Measurements from ENCODE around the gene PARD3B. TPM values are rescaled to one million over a fixed set of nuclear protein-coding genes. Genes with fewer than 3 reads are reported as not detected.

Gene PARD3B
- total and polyA plus RNA-seq, 2 of the 8 experiments (the other 6 are each of a cell fraction or from before 2014, with no cell fraction given), result 1.2 to 5.7 TPM

DNA sequence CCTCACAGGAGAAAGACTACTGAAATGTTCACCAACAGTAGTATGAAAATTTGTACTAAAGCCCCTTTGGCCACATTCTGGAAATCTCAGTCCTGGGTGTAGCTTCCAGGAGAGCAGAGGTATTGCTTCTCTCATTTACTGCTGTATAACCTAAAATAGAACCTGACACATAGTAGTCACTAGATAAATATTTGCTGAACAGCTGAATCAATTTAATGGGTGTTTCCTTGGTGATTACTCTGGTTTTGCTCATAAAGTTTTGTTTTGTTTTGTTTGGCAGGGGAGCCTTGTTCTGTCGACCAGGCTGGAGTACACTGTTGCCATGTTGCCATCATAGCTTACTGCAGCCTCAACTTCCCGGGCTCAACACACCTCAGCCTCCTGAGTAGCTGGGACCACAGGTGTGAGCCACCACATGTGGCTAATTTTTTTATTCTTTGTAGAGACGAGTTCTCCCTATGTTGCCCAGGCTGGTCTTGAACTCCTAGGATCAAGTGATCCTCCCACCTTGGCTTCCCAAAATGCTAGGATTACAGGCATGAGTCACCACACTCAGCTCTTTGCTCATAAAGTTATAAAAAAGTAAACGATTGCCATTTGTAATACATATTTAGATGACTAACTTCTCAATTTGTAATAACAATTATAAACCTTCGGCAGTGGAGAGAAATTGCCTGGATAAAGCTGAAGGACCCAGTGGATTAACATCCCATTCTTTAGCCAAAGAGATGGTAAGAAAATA, 11.5 kb upstream of the PARD3B start:
- Histone ChIP-seq H3K4me2 (ENCODE audit: insufficient read depth in 1 of 2, low read depth in 2 of 2, low read length in 2 of 2) (no peak overlapping the region), H3K27me3 (replicated peaks in 1 of 4; ENCODE audit: control insufficient read depth in 3 of 4, extremely low read depth in 1 of 4, insufficient read depth in 3 of 4, low read length in 3 of 4) (no peaks in the 10 kb centered on the region), H3K79me1 (ENCODE audit: low read depth, low read length) (no peaks in the 10 kb centered on the region), H3K4me3 (ENCODE audit: extremely low read depth in 1 of 4, insufficient read depth in 2 of 4, low read depth in 3 of 4, low read length in 4 of 4) (no peak overlapping the region), H3K23me2 (ENCODE audit: low read depth, low read length) (no peaks in the 10 kb centered on the region), H2BK12ac (ENCODE audit: low read depth, low read length) (no peak overlapping the region), H3K27ac (ENCODE audit: low read depth, low read length) (no peak overlapping the region), H3K56ac (replicated peaks; ENCODE audit: insufficient read length, low read depth, low read length) (no peak overlapping the region), H4K20me1 (replicated peaks in 1 of 2; ENCODE audit: control insufficient read depth in 1 of 2, insufficient read depth in 2 of 2, low read length in 2 of 2) (no peaks in the 10 kb centered on the region), H3K14ac (ENCODE audit: insufficient read length) (no peak overlapping the region), H2BK120ac (replicated peaks; ENCODE audit: low read depth, low read length) (no peak overlapping the region), H3K36me3 (ENCODE audit: control insufficient read depth in 2 of 4, insufficient read depth in 4 of 4, low read length in 3 of 4) (no peaks in the 10 kb centered on the region), H3K9ac (replicated peaks in 1 of 4; ENCODE audit: extremely low read depth in 1 of 4, low read depth in 3 of 4, low read length in 3 of 4) (no peak overlapping the region), H2BK5ac (ENCODE audit: low read depth, low read length) (no peak overlapping the region), H3K4ac (replicated peaks; ENCODE audit: insufficient read length, low read depth, low read length) (no peak overlapping the region), H3K18ac (ENCODE audit: extremely low read depth, low read length) (no peak overlapping the region), H4K5ac (ENCODE audit: insufficient read length, low read depth, low read length) (no peak overlapping the region), H3K23ac (ENCODE audit: insufficient read length) (no peak overlapping the region), H4K91ac (replicated peaks; ENCODE audit: insufficient read length, low read length) (no peak overlapping the region), H2BK15ac (ENCODE audit: low read length) (no peak overlapping the region), H3K79me2 (ENCODE audit: control insufficient read depth in 1 of 2, insufficient read depth in 2 of 2, low read length in 2 of 2) (no peaks in the 10 kb centered on the region), H4K8ac (ENCODE audit: extremely low read depth, insufficient read depth, low read length) (no peak overlapping the region), H3K4me1 (replicated peaks in 1 of 4; ENCODE audit: control insufficient read depth in 3 of 4, insufficient read depth in 4 of 4, low read length in 3 of 4) (peaks cover 0 to 5% (median 0%) of the 10 kb centered on the region in 4 experiments; a peak in 2 of 7 replicates), H2BK20ac (ENCODE audit: low read length) (no peak overlapping the region), H2AFZ (ENCODE audit: low read length) (no peak overlapping the region), H2AK5ac (ENCODE audit: low read depth, low read length) (no peak overlapping the region), H3K9me3 (ENCODE audit: insufficient read depth in 2 of 2, low read depth in 1 of 2, low read length in 1 of 2) (no peaks in the 10 kb centered on the region)
- WGBS, 2 experiments (ENCODE audit: extremely low coverage in 1 of 2, insufficient coverage in 1 of 2, insufficient read length in 1 of 2, insufficient replicate concordance in 2 of 2, low coverage in 1 of 2, low lambda C conversion rate in 2 of 2, missing lambda C conversion rate in 1 of 2), result 96% methylated on average over 5 of the region's 5 CpGs; no CpG with 5 or more reads in 1 of the 2 experiments
- no peak for DNase-seq (ENCODE audit: low read depth in 1 of 2, low spot score in 2 of 2)
- POLR2A ChIA-PET (ENCODE audit: partially characterized antibody), result interaction anchor here (0.9 kb wide), 1 partner anchor 8 kb away, joined by 3 read pairs; no protein-coding TSS in a partner anchor
- CTCF ChIA-PET (ENCODE audit: partially characterized antibody), result interaction anchor here (1.1 to 1.2 kb wide), 2 partner anchors 8 to 158 kb away, joined by 3 read pairs; no protein-coding TSS in a partner anchor
- TF ChIP-seq HDAC2 (IDR thresholded peaks at IDR 0.05; ENCODE audit: borderline replicate concordance in 1 of 2, low read depth in 2 of 2, low read length in 2 of 2) (no peak), KDM1A (IDR thresholded peaks at IDR 0.05; ENCODE audit: borderline replicate concordance, low read length) (no peak), RXRA (IDR thresholded peaks at IDR 0.05; ENCODE audit: insufficient read depth, low read depth, low read length) (no peak)
- FAIRE-seq, result no peak

Data from H1 (cell line).